Mesendoderm (in vitro differentiated cells): ENCODE results near the gene HOXB4.

Experiments used
- DNase-seq: peaks from one replicate; pipeline ENCODE4 v3.0.0; 2013
- H2AK5ac ChIP-seq: 2 replicates; pipeline ENCODE4 v1.6.1; 2013; ENCODE audit warnings: low read length, inconsistent platforms
- H2BK120ac ChIP-seq: 2 replicates; pipeline ENCODE4 v1.6.1; 2013; ENCODE audit warnings: low read depth, mild to moderate bottlenecking, low read length, moderate library complexity, mixed read lengths
- H2BK15ac ChIP-seq: replicated peaks from 2 replicates; pipeline ENCODE4 v1.6.1; 2013; ENCODE audit warnings: low read depth, mild to moderate bottlenecking, moderate library complexity
- H2BK5ac ChIP-seq: 2 replicates; pipeline ENCODE4 v1.6.1; 2013; ENCODE audit warnings: low read length, inconsistent platforms
- H3K18ac ChIP-seq: 2 replicates; pipeline ENCODE4 v1.6.1; 2013; ENCODE audit warnings: mild to moderate bottlenecking, low read length, mixed read lengths
- H3K23ac ChIP-seq: one replicate; pipeline ENCODE4 v1.6.1; 2013; ENCODE audit warnings: low read length
- H3K27ac ChIP-seq: 2 replicates; pipeline ENCODE4 v1.5.1; 2013; ENCODE audit warnings: low read depth, mild to moderate bottlenecking, inconsistent platforms, low read length, moderate library complexity
- H3K27me3 ChIP-seq: 2 replicates; pipeline ENCODE4 v1.6.1; 2013; ENCODE audit warnings: low read length, control low read depth, mild to moderate bottlenecking, inconsistent platforms; ENCODE audit not compliant: insufficient read depth, poor library complexity
- H3K36me3 ChIP-seq: 2 replicates; pipeline ENCODE4 v1.6.1; 2013; ENCODE audit warnings: low read length, inconsistent platforms; ENCODE audit not compliant: control insufficient read depth, insufficient read depth
- H3K4ac ChIP-seq: one replicate; pipeline ENCODE4 v1.6.1; 2013; ENCODE audit warnings: low read depth, mild to moderate bottlenecking, low read length, moderate library complexity
- H3K4me1 ChIP-seq: 2 replicates; pipeline ENCODE4 v1.6.1; 2013; ENCODE audit warnings: low read depth, low read length, inconsistent platforms; ENCODE audit not compliant: control insufficient read depth
- H3K4me2 ChIP-seq: 2 replicates; pipeline ENCODE4 v1.6.1; 2013; ENCODE audit warnings: low read length
- H3K4me3 ChIP-seq: 2 replicates; pipeline ENCODE4 v1.5.1; 2013; ENCODE audit warnings: mild to moderate bottlenecking, low read length
- H3K56ac ChIP-seq: one replicate; pipeline ENCODE4 v1.6.1; 2013; ENCODE audit warnings: low read length
- H3K79me1 ChIP-seq: 2 replicates; pipeline ENCODE4 v1.6.1; 2013; ENCODE audit warnings: low read length, inconsistent platforms
- H3K79me2 ChIP-seq: 2 replicates; pipeline ENCODE4 v1.6.1; 2013; ENCODE audit warnings: mild to moderate bottlenecking, low read length; ENCODE audit not compliant: control insufficient read depth, insufficient read depth
- H3K9ac ChIP-seq: 2 replicates; pipeline ENCODE4 v1.6.1; 2013; ENCODE audit warnings: low read length, inconsistent platforms
- H4K5ac ChIP-seq: one replicate; pipeline ENCODE4 v1.6.1; 2013; ENCODE audit warnings: low read length
- H4K8ac ChIP-seq: one replicate; pipeline ENCODE4 v1.6.1; 2013; ENCODE audit warnings: low read depth, mild to moderate bottlenecking, control low read depth, low read length, moderate library complexity
- WGBS: extraction: QIAGEN DNeasy Blood & Tissue Kit; methylation state at CpG from one replicate; pipeline ENCODE4 v1.1.7; 2013; ENCODE audit warnings: low lambda C conversion rate, missing lambda C conversion rate; ENCODE audit not compliant: insufficient coverage; ENCODE audit errors: extremely low coverage; 5-methylcytosine and 5-hydroxymethylcytosine counted together

HOXB4 gene

DNA sequence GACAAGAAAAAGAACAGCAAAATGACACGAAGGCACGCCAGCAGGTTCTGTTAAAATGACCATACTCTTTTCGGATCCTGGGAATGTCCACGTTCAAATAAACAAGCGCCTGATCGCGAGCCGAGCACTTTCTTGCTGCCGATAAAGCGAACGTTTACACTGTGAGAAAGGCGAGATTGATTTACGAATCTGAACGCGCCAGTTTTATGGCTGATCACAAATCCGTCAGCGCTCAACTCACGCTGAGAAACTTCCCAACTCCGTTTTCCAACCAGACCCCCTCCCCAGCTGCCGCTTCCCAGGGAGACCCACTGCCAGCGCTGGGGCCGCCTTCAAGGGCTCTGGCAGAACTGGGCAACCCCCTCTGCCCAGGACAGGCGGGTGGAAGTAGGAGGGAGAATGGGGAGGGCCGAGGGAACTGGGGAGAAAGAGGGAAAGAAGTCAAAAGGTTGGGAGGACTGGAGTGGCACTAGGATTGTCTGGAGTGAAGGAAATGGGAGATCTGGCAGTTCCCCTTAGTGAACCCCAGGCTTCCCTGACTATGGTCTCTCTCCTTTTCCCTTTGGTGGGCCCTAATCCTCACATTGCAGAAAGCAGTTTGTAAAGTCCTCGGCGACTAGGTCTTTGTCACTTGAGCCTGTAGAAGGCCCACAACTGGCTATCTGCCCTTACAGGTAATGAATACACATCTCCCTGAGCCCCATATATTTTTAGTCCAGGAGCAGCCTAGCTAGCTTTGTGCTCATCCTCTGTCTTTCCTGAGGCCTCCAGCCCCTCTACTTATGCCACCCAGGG lies 6.9 kb downstream of the HOXB4 start:
- no CpG with 5 or more reads among the region's 26 CpGs for WGBS
- no peak overlapping the region for H2BK120ac ChIP-seq
- no peak overlapping the region for H3K56ac ChIP-seq
- no peak overlapping the region for H2BK5ac ChIP-seq
- no peak overlapping the region for H2AK5ac ChIP-seq
- H4K8ac ChIP-seq, result no peak overlapping the region
- H3K27me3 ChIP-seq, result peaks cover 84% of the 10 kb centered on the region
- no peak overlapping the region for H3K18ac ChIP-seq
- H3K4me1 ChIP-seq, result peaks cover 7% of the 10 kb centered on the region
- H3K27ac ChIP-seq, result no peak overlapping the region
- no peak for DNase-seq
- peak overlapping the region; percentile 1 for H3K4me2 ChIP-seq
- no peaks in the 10 kb centered on the region for H3K79me2 ChIP-seq
- H3K36me3 ChIP-seq, result no peaks in the 10 kb centered on the region
- H3K4ac ChIP-seq, result no peak overlapping the region
- no peak overlapping the region for H3K4me3 ChIP-seq
- no peak overlapping the region for H3K23ac ChIP-seq
- no peak overlapping the region for H3K9ac ChIP-seq
- no peak overlapping the region for H2BK15ac ChIP-seq
- H3K79me1 ChIP-seq, result no peaks in the 10 kb centered on the region
- H4K5ac ChIP-seq, result no peak overlapping the region

DNA sequence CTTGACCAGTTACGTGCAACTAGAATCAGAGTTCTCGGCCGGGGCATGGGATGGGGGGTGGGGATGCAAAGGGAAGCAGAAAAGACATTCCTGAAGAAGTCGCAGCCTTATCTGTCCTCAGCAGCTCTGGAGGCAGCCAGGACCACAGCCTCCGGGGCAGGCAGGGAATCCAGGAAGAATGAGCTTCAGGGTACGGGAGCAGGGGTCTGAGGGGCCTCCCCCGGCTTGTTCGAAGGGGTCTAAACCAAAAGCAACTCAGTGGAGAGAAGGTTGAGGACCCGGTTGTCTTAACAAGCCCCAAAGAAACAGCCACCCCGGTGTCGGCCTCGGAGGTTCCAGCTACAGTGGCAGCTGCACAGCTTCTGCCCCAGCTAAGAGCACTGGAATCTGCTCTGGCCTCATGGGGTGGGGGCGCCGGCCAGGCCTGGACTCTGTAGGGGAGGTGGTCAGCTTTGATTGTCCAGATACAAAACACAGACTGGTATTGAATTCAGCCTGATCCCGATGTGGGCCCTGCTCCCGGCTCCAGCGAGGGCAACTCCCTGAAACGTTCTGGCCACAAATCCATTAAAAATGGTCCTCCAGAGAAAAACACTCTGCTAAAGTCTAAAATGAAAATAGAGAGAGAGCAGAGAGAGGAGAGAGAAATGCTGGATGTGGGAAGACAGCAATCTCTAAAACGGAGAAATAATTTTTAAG lies 7.7 kb downstream of the HOXB4 start:
- Histone ChIP-seq H3K27ac (no peak overlapping the region), H4K8ac (no peak overlapping the region), H3K9ac (no peak overlapping the region), H2AK5ac (no peak overlapping the region), H3K36me3 (no peaks in the 10 kb centered on the region), H3K23ac (no peak overlapping the region), H2BK120ac (no peak overlapping the region), H3K4me2 (no peak overlapping the region), H3K27me3 (peaks cover 84% of the 10 kb centered on the region), H2BK15ac (no peak overlapping the region), H3K56ac (no peak overlapping the region), H2BK5ac (no peak overlapping the region), H3K4ac (no peak overlapping the region), H4K5ac (no peak overlapping the region), H3K18ac (no peak overlapping the region), H3K79me1 (no peaks in the 10 kb centered on the region), H3K4me3 (no peak overlapping the region), H3K79me2 (no peaks in the 10 kb centered on the region), H3K4me1 (peaks cover 7% of the 10 kb centered on the region)
- DNase-seq, result peak; percentile 90
- WGBS, result no CpG with 5 or more reads among the region's 19 CpGs

DNA sequence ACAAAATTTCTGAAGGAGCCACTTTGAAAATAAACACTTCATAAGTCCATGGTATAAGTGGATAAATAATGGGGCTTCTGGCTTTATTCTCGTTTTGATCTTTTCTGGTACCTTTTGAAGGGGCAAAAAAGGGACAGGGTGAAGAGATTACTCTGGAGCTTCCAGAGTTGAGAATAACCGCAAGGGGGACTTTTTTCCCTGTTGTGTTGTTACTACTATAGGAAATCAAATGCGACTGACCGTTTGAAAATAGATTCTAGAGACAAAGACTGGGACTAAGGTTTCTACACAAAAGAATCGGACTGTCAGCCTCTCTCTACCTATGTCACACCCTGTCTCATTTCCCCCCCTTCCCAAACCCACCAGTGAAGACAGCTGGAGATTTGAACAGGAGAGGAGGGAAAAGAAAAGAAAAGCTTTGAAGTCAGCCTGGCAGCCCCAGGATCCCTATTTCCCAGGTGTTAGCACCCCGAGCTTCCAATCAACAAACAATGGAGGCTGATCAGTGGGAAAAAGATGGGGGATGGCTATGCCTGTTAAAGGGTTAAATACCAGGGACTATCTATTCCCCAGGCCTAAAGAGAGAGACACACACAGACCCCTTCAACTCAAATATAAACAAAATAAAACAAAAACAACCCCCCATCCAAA lies 8.4 kb downstream of the HOXB4 start:
- H3K4me3 ChIP-seq, result no peak overlapping the region
- H3K27me3 ChIP-seq, result peaks cover 84% of the 10 kb centered on the region
- DNase-seq, result no peak

DNA sequence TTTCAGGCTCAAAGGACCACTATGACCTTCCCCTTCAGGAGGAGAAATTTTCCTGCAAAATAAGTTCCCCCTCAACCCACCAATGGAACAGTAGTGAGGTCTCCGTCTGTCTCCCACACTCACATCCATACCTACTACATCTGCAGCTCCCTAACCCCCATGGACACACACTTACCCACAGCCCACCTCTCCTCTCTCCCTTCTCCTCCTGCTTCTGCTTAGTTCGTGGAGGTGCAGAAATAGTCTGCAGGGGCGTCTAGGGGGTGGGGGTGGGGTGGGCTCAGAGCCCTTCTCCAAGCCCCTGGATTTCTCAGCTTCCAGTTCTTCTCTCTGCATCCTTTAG lies 8.9 kb downstream of the HOXB4 start:
- H3K27ac ChIP-seq, result no peak overlapping the region
- no peaks in the 10 kb centered on the region for H3K79me2 ChIP-seq
- H3K4me1 ChIP-seq, result peaks cover 7% of the 10 kb centered on the region
- no peaks in the 10 kb centered on the region for H3K36me3 ChIP-seq
- peaks cover 83% of the 10 kb centered on the region for H3K27me3 ChIP-seq
- no peak overlapping the region for H4K8ac ChIP-seq
- H3K4me3 ChIP-seq, result no peak overlapping the region
- H2BK5ac ChIP-seq, result no peak overlapping the region
- H3K79me1 ChIP-seq, result no peaks in the 10 kb centered on the region
- no peak overlapping the region for H4K5ac ChIP-seq
- H2AK5ac ChIP-seq, result no peak overlapping the region
- H3K23ac ChIP-seq, result no peak overlapping the region
- H3K18ac ChIP-seq, result no peak overlapping the region
- no peak overlapping the region for H3K4ac ChIP-seq
- no peak overlapping the region for H3K4me2 ChIP-seq
- no CpG with 5 or more reads among the region's 3 CpGs for WGBS
- H2BK120ac ChIP-seq, result no peak overlapping the region
- no peak overlapping the region for H3K56ac ChIP-seq
- no peak overlapping the region for H2BK15ac ChIP-seq
- no peak overlapping the region for H3K9ac ChIP-seq
- no peak for DNase-seq

More for the DNA sequence above, 8.4 kb downstream of the HOXB4 start:
- Histone ChIP-seq H3K18ac (no peak overlapping the region), H4K5ac (no peak overlapping the region), H3K27ac (no peak overlapping the region), H3K79me2 (no peaks in the 10 kb centered on the region), H2BK120ac (no peak overlapping the region), H2BK5ac (no peak overlapping the region), H3K4me2 (no peak overlapping the region), H3K4ac (no peak overlapping the region), H3K79me1 (no peaks in the 10 kb centered on the region), H2AK5ac (no peak overlapping the region), H3K56ac (no peak overlapping the region), H2BK15ac (no peak overlapping the region), H3K9ac (no peak overlapping the region), H3K23ac (no peak overlapping the region), H4K8ac (no peak overlapping the region), H3K36me3 (no peaks in the 10 kb centered on the region), H3K4me1 (peaks cover 7% of the 10 kb centered on the region)
- WGBS, result no CpG with 5 or more reads among the region's 6 CpGs

DNA sequence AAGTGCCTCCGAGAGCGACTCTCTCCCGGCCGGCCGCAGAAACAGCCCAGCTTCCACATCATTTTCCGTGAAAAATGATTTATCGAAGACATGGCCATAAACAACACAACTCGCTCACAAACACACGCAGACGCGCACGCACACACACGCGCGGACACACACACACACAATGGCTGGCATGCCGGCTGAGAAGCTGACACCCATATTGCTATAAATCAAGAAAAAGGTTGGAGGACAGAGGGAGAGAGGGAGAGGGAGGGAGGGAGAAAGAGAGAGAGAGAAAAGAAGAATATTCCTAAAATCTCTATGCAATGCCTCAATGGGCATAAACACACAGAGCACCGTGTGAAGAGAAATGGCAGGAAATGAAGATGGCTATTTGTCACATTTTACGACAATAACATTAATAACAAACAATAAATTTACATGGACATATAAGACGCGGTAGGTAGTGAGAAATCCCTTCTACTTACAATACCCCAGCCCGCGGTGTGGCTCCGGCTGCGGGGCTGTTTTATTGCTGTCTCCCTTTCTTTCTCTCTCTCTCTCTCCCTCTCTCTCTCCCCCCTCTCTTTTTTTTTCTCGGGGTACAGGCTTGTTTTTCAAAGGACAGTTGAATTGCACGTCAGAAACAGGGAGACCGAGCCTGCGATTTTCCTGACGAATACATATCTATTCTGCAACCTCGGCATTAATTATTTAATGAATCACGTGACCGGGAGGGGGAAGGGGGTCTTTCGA lies 9.5 kb downstream of the HOXB4 start:
- no peak for DNase-seq
- Histone ChIP-seq H3K4me2 (no peak overlapping the region), H2BK15ac (no peak overlapping the region), H4K5ac (no peak overlapping the region), H3K4me1 (peaks cover 7% of the 10 kb centered on the region), H3K23ac (no peak overlapping the region), H2BK120ac (no peak overlapping the region), H2BK5ac (no peak overlapping the region), H2AK5ac (no peak overlapping the region), H3K79me2 (no peaks in the 10 kb centered on the region), H3K79me1 (no peaks in the 10 kb centered on the region), H4K8ac (no peak overlapping the region), H3K18ac (no peak overlapping the region), H3K9ac (no peak overlapping the region), H3K4me3 (no peak overlapping the region), H3K56ac (no peak overlapping the region), H3K27me3 (peaks cover 83% of the 10 kb centered on the region), H3K4ac (no peak overlapping the region), H3K36me3 (no peaks in the 10 kb centered on the region), H3K27ac (no peak overlapping the region)
- WGBS, result no CpG with 5 or more reads among the region's 33 CpGs
